ENCODE results near the gene ELL3.

- TF ChIP-seq, protein P1, sequence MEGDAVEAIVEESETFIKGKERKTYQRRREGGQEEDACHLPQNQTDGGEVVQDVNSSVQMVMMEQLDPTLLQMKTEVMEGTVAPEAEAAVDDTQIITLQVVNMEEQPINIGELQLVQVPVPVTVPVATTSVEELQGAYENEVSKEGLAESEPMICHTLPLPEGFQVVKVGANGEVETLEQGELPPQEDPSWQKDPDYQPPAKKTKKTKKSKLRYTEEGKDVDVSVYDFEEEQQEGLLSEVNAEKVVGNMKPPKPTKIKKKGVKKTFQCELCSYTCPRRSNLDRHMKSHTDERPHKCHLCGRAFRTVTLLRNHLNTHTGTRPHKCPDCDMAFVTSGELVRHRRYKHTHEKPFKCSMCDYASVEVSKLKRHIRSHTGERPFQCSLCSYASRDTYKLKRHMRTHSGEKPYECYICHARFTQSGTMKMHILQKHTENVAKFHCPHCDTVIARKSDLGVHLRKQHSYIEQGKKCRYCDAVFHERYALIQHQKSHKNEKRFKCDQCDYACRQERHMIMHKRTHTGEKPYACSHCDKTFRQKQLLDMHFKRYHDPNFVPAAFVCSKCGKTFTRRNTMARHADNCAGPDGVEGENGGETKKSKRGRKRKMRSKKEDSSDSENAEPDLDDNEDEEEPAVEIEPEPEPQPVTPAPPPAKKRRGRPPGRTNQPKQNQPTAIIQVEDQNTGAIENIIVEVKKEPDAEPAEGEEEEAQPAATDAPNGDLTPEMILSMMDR (IDR thresholded peaks at IDR 0.05), result no peak
- no peak for TF ChIP-seq EP300 (IDR thresholded peaks at IDR 0.05)
Measured at GRCh38 chr15:43800286-43801141, 23.7 kb upstream of the ELL3 start, which contains the start of gene HYPK.
